ENCODE measurements around the gene PTPRE.

Gene PTPRE

GRCh38 chr10:127932521-127933270 lies 25.8 kb downstream of the PTPRE start:
- no peak for DNase-seq

- DNase-seq, result no peak
Measured at GRCh38 chr10:127933271-127933670, 26.4 kb downstream of the PTPRE start.

DNA sequence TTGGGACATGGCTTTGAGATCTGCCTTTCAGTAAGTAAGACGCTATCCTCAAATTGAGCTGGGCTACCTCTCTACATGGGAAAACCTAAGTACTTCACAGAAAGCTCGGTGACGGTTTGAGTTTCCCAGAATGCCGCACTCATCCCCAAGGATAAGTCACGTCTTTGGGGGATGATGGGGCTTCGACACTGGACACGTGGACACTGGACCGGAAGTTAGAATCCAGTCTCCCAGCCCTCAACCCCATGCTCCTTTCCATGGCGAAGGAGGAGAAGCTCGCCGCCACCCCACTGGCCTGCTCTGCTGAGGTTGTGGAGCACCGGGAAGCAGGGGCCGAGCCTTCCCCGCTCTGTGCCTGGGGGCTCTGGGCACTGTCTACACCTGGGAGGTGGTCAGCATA lies 27.5 kb downstream of the PTPRE start:
- no peak for DNase-seq

- no peak for DNase-seq
Measured at GRCh38 chr10:127935071-127935561, 28.2 kb downstream of the PTPRE start.

DNA sequence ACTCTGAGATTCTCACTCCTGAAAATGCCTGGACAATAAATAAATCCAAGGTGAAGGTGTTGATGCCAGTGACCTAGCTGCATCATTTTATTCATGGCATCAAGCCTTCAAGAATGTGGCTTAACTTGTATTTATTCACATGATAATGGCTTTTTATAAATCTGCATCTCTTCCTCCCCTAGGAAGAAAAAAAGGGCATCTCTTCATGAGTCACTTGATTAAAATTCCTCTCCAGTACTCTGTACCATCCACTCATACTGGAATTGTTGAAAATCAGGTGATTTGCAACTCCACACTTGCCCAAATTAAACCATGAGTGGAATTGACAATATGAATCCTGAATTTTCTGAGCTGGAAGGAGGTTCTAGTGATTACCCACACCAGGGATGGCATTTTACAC lies 30.2 kb downstream of the PTPRE start:
- no peak for DNase-seq

GRCh38 chr10:127937915-127938463 lies 31.1 kb downstream of the PTPRE start:
- DNase-seq, result no peak

DNA sequence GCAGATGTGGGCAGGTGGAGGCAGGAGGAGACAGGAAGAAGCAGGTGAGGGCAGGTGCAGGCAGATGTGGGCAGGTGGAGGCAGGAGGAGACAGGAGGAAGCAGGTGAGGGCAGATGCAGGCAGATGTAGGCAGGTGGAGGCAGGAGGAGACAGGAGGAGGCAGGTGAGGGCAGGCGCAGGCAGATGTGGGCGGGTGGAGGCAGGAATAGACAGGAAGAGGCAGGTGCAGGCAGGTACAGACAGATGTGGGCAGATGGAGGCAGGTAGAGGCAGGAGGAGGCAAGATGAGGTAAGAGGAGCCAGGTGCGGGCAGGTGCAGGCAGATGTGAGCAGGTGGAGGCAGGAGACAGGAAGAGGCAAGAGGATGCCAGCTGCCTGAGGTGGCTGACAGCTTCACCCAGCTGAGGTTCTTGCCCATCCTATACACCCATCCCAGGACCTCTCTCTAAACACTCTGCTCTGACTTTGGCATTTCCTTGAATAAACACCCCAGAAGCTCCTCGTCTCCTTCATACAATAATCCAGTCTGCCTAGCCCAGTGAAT lies 33.0 kb downstream of the PTPRE start:
- DNase-seq, result peak; percentile 39

DNA sequence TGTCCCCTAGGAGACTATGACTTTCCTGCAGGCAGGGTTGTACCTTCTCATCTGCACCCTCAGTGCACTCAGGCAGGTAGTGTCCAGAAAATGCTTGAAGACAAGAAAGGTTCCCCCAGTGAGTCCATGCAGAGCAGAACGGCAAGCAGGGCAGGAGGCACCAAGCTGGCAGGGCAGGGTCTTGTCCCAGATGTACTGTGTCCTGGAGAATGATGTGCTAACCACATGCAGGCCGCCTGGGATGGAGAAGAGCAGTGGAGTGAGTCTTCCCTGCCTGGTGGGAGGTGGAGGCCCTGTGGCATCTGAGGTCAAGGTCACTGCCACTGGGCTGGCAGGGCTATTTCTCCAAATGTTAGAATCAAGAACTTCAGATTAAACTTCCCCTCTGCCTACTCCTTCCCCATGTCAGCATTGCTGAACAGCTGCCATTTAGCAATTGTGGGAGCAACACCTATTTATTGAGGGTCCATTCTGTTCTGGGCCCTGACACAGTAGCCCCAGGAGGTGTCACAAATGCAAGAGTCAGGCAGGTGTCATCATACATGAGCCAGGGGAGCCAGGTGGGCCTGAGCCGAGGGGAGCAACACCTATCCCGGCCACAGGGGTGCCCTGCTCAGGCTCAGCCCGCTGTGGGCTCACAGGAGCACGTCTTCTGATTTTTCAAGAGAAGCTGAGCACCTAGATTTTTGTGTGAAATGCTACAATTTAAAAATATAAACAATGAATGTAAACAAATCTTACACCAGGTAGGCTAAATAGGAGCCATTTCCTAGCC lies 34.1 kb downstream of the PTPRE start:
- no peak for DNase-seq

- no peak for DNase-seq
Measured at GRCh38 chr10:127942811-127943210, 35.9 kb downstream of the PTPRE start.

- no peak for DNase-seq
Measured at GRCh38 chr10:127943336-127943910, 36.5 kb downstream of the PTPRE start.

DNA sequence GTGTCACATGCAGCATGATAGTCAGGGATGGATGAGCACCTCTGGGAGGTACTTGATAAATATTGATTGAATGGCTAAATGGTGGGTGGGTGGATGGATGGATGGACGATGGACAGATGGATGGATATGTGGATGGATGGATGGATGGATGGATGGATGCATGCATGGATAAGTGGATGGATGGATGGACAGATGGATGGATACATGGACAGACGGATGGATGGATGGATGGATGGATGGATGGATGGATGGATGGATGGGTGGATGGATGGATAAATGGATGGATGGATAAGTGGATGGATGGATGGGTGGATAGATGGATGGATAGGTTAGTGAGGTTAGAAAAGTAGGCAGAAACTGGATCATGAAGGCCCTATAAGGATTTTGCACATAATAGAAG lies 37.4 kb downstream of the PTPRE start:
- no peak for DNase-seq

GRCh38 chr10:127945341-127945758 lies 38.4 kb downstream of the PTPRE start:
- peak; percentile 2 for DNase-seq

- no peak for DNase-seq
Measured at GRCh38 chr10:127945948-127946711, 39.2 kb downstream of the PTPRE start.

DNA sequence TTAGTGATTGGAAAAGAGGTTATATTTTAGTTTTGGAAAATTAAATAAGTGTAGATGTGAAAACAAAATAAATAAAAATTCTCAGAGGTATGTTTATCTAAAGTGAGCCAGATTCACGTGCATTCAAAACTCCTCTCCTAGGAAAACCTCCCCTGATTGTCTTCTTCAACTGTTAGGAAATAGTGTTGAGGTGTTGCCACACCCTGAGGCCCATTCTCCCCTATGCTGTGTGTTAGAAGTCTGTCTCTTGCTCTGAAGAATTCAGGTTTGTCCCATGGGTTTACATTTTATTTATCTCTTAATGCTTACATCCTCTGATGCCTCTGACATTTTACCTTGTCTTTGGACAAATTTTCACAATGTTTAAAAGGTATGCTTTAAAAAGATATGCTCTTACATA lies 40.3 kb downstream of the PTPRE start:
- no peak for DNase-seq

- DNase-seq, result no peak
Measured at GRCh38 chr10:127948791-127949190, 41.9 kb downstream of the PTPRE start.

GRCh38 chr10:127949831-127950230 lies 42.9 kb downstream of the PTPRE start:
- no peak for DNase-seq

- DNase-seq, result no peak
Measured at GRCh38 chr10:127951861-127952574, 45.1 kb downstream of the PTPRE start.

GRCh38 chr10:127952575-127952869 lies 45.6 kb downstream of the PTPRE start:
- DNase-seq, result no peak

DNA sequence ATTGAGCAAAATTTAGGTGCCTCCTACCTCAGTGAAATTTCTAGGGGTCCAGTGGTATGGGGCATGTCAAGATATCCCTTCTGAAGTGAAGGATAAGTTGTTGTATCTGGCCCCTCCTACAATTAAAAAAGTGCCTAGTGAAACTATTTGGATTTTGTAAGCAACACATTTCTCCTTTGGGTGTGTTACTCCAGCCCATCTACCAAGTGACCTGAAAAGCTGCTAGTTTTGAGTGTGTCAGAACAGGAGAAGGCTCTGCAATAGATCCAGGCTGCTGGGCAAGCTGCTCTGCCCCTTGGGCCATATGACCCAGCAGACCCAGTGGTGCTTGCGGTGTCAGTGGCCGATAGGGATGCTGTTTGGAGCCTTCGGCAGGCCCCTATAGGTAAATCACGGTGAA lies 46.0 kb downstream of the PTPRE start:
- DNase-seq, result no peak

DNA sequence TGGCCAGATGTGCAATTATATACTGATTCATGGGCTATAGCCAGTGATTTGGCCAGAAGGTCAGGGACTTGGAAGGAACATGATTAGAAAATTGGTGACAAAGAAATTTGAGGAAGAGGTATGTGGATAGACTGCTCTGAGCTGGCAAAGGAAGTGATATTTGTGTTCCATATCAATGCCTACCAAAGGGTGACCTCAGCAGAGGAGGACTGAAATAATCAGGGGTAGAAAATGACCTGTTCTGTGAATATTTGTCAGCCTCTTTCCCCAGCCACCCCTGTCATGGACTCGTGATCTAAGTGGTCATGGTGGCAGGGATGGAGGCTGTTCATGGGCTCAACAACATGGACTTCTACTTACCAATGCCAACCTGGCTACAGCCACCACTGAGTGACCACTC lies 47.0 kb downstream of the PTPRE start:
- no peak for DNase-seq

- no peak for DNase-seq
Measured at GRCh38 chr10:127959428-127959827, 52.5 kb downstream of the PTPRE start.

DNA sequence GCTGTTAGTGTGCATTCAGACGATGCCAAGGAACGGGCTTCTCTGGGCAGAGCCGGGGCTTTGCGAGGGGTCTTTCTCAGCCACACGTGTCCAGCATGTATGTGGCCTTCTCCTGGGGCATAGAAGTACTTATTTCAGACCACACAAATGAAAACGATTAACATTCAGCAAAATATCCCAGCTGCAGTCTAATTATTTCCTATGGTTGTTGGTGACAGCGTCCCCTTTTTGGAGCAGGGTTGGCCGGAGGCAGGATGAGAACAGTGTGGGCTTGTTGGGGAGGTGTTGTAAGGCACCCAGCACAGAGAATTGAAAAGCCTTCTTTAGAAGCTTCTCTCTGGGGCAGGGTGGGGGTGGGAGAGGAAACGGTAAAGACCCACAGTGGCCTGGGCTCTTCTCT lies 54.2 kb downstream of the PTPRE start:
- no peak for DNase-seq
